H1 (cell line): ENCODE data around the gene CIT. TPM values are rescaled to one million over a fixed set of nuclear protein-coding genes. Genes with fewer than 3 reads are reported as not detected.

Source experiments
- BRCA1 ChIP-seq: IDR thresholded peaks from 2 replicates; pipeline ENCODE4 v1.6.1; 2012; ENCODE audit warnings: low read depth, low read length, improper control_type of control experiment
- CBX8 ChIP-seq: fragments of 300-800, 300-1000 bp; sonication (generic); IDR thresholded peaks from 2 replicates; pipeline ENCODE4 v1.7.1; 2016; ENCODE audit warnings: low read depth, low read length, borderline replicate concordance
- NRF1 ChIP-seq: IDR thresholded peaks from 2 replicates; pipeline ENCODE4 v1.6.1; 2011; ENCODE audit warnings: mild to moderate bottlenecking, low read depth, low read length, improper control_type of control experiment
- PHF8 ChIP-seq: fragments of 200-600 bp; sonication (generic); conservative IDR thresholded peaks from 2 replicates; pipeline ENCODE4 v1.7.1; 2012; ENCODE audit warnings: low read depth, mild to moderate bottlenecking, inconsistent platforms, low read length, moderate library complexity
- POU5F1 ChIP-seq: IDR thresholded peaks from 2 replicates; pipeline ENCODE4 v1.6.1; 2011; ENCODE audit warnings: low read depth, mild to moderate bottlenecking, low read length, moderate library complexity
- RXRA ChIP-seq: IDR thresholded peaks from 2 replicates; pipeline ENCODE4 v1.6.1; 2011; ENCODE audit warnings: low read depth, mild to moderate bottlenecking, low read length, moderate library complexity; ENCODE audit not compliant: insufficient read depth
- SRF ChIP-seq: IDR thresholded peaks from 2 replicates; pipeline ENCODE4 v1.6.1; 2011; ENCODE audit warnings: mild to moderate bottlenecking, low read depth, low read length, moderate library complexity
- ZNF274 ChIP-seq: IDR thresholded peaks from 2 replicates; pipeline ENCODE4 v1.7.0; 2012; ENCODE audit warnings: low read length, borderline replicate concordance; ENCODE audit errors: extremely low read depth
- polyA plus RNA-seq, 7 experiments: library from polyadenylated mRNA; depleted of rRNA in 3 of 7; stranded (reverse) in 5 of 7; unstranded in 2 of 7; fragments of >200 nt in 5 of 7; fragments of 200-250 nt in 2 of 7; gene quantifications; 1 replicate in 5 of 7; 2 replicates in 1 of 7; 4 replicates in 1 of 7; pipeline versions ENCODE4 v1.2.1 to v1.2.3, GENCODE V29; 2011 to 2013; ENCODE audit warnings: missing spikeins in 2 of 7, mixed read lengths in 2 of 7
- total RNA-seq: library from RNA; stranded (reverse); fragmentation: NEBNext Ultra II Directional; extraction: Animal tissue kit (Norgen Biotek cat#: 25700); gene quantifications from 2 replicates; pipeline ENCODE4 v1.2.1, GENCODE V29; 2021

Gene CIT
- total and polyA plus RNA-seq, 2 of the 8 experiments (the other 6 are each of a cell fraction or from before 2014, with no cell fraction given) = 17.1 to 60.9 TPM

GRCh38 chr12:119705182-119705581 lies 171.9 kb downstream of the CIT start (continued):
- no peak for TF ChIP-seq PHF8
- no peak for TF ChIP-seq ZNF274
- no peak for TF ChIP-seq RXRA
- no peak for TF ChIP-seq SRF
- no peak for TF ChIP-seq CBX8
- no peak for TF ChIP-seq NRF1
- TF ChIP-seq BRCA1 = no peak
- TF ChIP-seq POU5F1 = no peak
